HCT116 (cell line): Measurements from ENCODE around the gene DACT3.

Experiments
- CTCF ChIP-seq, 3 experiments: fragments of 200-600 bp in 1 of 3; sonication (generic) in 1 of 3; IDR thresholded peaks in 2 of 3; conservative IDR thresholded peaks in 1 of 3; 2 replicates each; pipeline ENCODE4 v1.5.1; 2012 to 2017; ENCODE audit warnings: low read depth in 2 of 3, low read length in 2 of 3, antibody characterized with exemption in 1 of 3, borderline replicate concordance in 1 of 3, control low read depth in 1 of 3, mild to moderate bottlenecking in 1 of 3, mixed read lengths in 1 of 3, mixed run types in 1 of 3, moderate library complexity in 1 of 3; ENCODE audit not compliant: insufficient read depth in 1 of 3
- EZH2 ChIP-seq: fragments of 200-600 bp; sonication (generic); IDR thresholded peaks from 2 replicates; pipeline ENCODE4 v1.6.1; 2017; ENCODE audit warnings: antibody characterized with exemption, mixed run types
- EZH2phosphoT487 ChIP-seq: fragments of 200-600 bp; IDR thresholded peaks from 2 replicates; pipeline ENCODE4 v1.6.1; 2018; ENCODE audit warnings: antibody characterized with exemption, borderline replicate concordance
- JUND ChIP-seq: IDR thresholded peaks from 2 replicates; pipeline ENCODE4 v1.6.1; 2012
- POLR2A ChIP-seq: IDR thresholded peaks from 2 replicates; pipeline ENCODE4 v1.7.0; 2011; ENCODE audit warnings: borderline replicate concordance; ENCODE audit not compliant: insufficient read depth, insufficient read length; ENCODE audit errors: extremely low read depth
- POLR2AphosphoS5 ChIP-seq: IDR thresholded peaks from 2 replicates; pipeline ENCODE4 v1.6.1; 2011; ENCODE audit warnings: mild to moderate bottlenecking, low read depth, low read length, moderate library complexity
- RAD21 ChIP-seq: IDR thresholded peaks from 2 replicates; pipeline ENCODE4 v1.6.1; 2012; ENCODE audit warnings: low read depth, mild to moderate bottlenecking
- SIN3A ChIP-seq: IDR thresholded peaks from 2 replicates; pipeline ENCODE4 v1.6.1; 2012; ENCODE audit warnings: low read depth
- ZBTB33 ChIP-seq: IDR thresholded peaks from 2 replicates; pipeline ENCODE4 v1.6.1; 2011; ENCODE audit warnings: mild to moderate bottlenecking, low read length, moderate library complexity; ENCODE audit not compliant: insufficient replicate concordance; ENCODE audit errors: extremely low read depth

- TF ChIP-seq RAD21 (no peak), CTCF (IDR thresholded peaks at IDR 0.05 in 2 of 3, conservative IDR thresholded peaks at IDR 0.05 in 1 of 3; ENCODE audit: borderline replicate concordance in 1 of 3, insufficient read depth in 1 of 3, low read depth in 2 of 3, low read length in 2 of 3) (no peak), ZBTB33 (no peak), POLR2A (no peak), JUND (no peak), POLR2AphosphoS5 (peak; percentile 30; the same call in 1 of the 2 replicates), SIN3A (no peak), EZH2 (no peak), EZH2phosphoT487 (no peak)
Measured at GRCh38 chr19:46610851-46611770, 49.9 kb downstream of the DACT3 start.
